H7 (cell line): ENCODE results near the gene P2RY2. TPM values are rescaled to one million over a fixed set of nuclear protein-coding genes. Genes with fewer than 3 reads are reported as not detected.
"Not testable (repeated sequence)": the region's sequence is repeated elsewhere in the genome, so short reads cannot be mapped to it uniquely, and the experiment has no call there.

ENCODE experiments used
- DNase-seq: peaks from one replicate; pipeline ENCODE4 v3.0.0; 2012
- H3K27me3 ChIP-seq: 2 replicates; pipeline ENCODE4 v1.6.0; 2011; ENCODE audit warnings: mild to moderate bottlenecking, low read length; ENCODE audit not compliant: control insufficient read depth, insufficient read depth
- H3K36me3 ChIP-seq: replicated peaks from 2 replicates; pipeline ENCODE4 v1.5.1; 2011; ENCODE audit warnings: low read length; ENCODE audit not compliant: control insufficient read depth, insufficient read depth
- H3K4me3 ChIP-seq: 2 replicates; pipeline ENCODE4 v1.5.1; 2011; ENCODE audit warnings: low read depth, mild to moderate bottlenecking, control low read depth, low read length, moderate library complexity; ENCODE audit not compliant: insufficient read depth
- total RNA-seq: library from RNA; depleted of rRNA; stranded (reverse); fragments of >200 nt; shearing (Covaris generic); gene quantifications from 2 replicates; pipeline ENCODE4 v1.2.3, GENCODE V29; 2014

The P2RY2 gene
- total RNA-seq, 1 experiment from 2014 or later = 0.35 TPM

GRCh38 chr11:73194034-73194507 is 24.0 kb upstream of the P2RY2 start:
- DNase-seq = no peak
- Histone ChIP-seq H3K36me3 (no peaks in the 10 kb centered on the region), H3K27me3 (no peaks in the 10 kb centered on the region), H3K4me3 (no peak overlapping the region)

- Histone ChIP-seq H3K27me3 (no peaks in the 10 kb centered on the region), H3K36me3 (no peaks in the 10 kb centered on the region), H3K4me3 (no peak overlapping the region)
- no peak for DNase-seq
These were observed 23.5 kb upstream of the P2RY2 start for GRCh38 chr11:73194593-73194992.

GRCh38 chr11:73195191-73196007 is 22.7 kb upstream of the P2RY2 start:
- no peak for DNase-seq
- Histone ChIP-seq H3K36me3 (no peaks in the 10 kb centered on the region), H3K27me3 (no peaks in the 10 kb centered on the region), H3K4me3 (no peak overlapping the region)

DNA sequence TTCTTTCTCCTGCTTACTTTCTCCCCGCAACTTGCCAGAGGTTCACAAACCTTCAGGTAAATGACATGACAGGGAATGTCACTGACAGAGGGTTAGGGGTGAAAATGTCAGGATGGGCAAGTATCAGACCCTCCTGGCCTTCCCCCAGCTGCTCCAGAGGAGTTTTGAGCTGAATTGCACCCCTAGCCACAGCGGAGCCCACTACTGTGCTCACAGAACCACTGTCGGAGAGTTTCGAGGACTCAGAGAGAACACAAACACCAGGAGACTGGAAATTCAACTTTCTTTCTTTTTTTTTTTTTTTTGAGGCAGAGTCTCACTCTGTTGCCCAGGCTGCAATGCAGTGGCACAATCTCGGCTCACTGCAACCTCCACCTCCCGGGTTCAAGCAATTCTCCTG is 21.5 kb upstream of the P2RY2 start:
- H3K27me3 ChIP-seq = no peaks in the 10 kb centered on the region
- H3K36me3 ChIP-seq = no peaks in the 10 kb centered on the region
- no peak for DNase-seq
- no peak overlapping the region for H3K4me3 ChIP-seq

DNA sequence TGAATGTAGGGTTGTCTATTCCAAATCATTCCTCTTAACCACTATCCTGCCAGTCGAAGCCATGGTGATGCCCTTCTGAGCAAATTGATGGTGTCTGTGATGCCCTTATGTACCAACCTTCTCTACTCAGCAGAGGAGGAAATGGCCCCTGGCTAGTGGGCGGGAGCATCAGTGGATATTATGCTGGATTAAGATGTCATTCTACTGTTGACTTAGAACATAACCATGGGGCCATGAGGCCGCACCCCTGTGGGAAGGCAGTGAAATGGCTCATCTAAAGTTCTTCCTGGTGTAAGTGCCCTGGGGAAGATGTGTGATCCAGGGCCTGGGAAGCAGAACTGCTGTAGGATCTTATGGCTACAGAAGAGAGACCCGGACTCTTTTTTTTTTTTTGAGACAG is 20.7 kb upstream of the P2RY2 start:
- DNase-seq = no peak
- no peaks in the 10 kb centered on the region for H3K27me3 ChIP-seq
- H3K36me3 ChIP-seq = no peaks in the 10 kb centered on the region
- H3K4me3 ChIP-seq = no peak overlapping the region

- not testable (repeated sequence) for H3K27me3 ChIP-seq, H3K4me3 ChIP-seq, DNase-seq, H3K36me3 ChIP-seq
These were observed 20.3 kb upstream of the P2RY2 start for GRCh38 chr11:73197787-73198186.

- no peak overlapping the region for H3K4me3 ChIP-seq
- DNase-seq = peak; percentile 58
- H3K27me3 ChIP-seq = no peaks in the 10 kb centered on the region
- no peaks in the 10 kb centered on the region for H3K36me3 ChIP-seq
These were observed 19.4 kb upstream of the P2RY2 start for GRCh38 chr11:73198677-73199076.

GRCh38 chr11:73199446-73199845 is 18.6 kb upstream of the P2RY2 start:
- no peak for DNase-seq
- H3K27me3 ChIP-seq = no peaks in the 10 kb centered on the region
- H3K4me3 ChIP-seq = no peak overlapping the region

DNA sequence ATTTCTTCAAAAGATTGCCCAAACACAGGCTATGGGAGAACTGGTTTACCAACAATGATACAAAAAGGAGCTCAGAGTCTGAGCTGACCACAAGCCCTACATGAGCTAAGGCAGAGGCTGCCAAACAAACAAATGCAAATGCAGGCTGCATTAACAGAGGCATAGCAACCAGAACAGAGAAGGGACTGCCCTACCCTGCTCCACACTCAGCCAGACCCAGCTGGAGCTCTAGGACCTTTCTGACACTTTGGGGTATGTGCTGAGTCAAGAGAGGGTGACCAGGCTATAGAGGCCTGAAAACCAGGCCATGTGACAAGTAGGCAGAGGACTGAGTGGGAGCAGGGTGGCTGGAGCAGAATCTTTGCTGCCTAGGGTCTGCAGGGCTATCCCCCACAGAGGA is 17.8 kb upstream of the P2RY2 start:
- DNase-seq = peak; percentile 72
- H3K4me3 ChIP-seq = no peak overlapping the region

More at GRCh38 chr11:73199446-73199845, 18.6 kb upstream of the P2RY2 start:
- no peaks in the 10 kb centered on the region for H3K36me3 ChIP-seq

DNA sequence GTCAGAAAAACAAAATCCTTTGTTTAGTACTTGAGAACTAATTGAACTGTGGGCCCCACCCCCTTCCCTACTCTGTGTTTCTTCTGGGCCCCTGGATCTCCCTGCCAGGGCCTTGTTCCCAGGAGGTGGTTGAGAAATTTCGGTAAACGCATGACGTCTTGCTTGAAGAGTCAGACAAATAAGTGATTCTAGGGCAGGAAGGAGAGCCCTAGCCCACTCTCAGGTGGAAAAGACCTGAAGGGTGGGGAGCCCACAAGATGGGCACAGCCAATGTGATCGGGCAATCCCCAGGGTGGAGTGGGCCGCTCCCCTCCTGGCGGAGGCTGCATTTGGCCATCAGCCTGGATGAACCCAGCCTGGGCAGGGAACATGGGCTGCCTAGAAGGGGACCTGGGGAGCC is 16.8 kb upstream of the P2RY2 start:
- Histone ChIP-seq H3K27me3 (no peaks in the 10 kb centered on the region), H3K4me3 (no peak overlapping the region), H3K36me3 (no peaks in the 10 kb centered on the region)
- no peak for DNase-seq

More for the DNA sequence above, 17.8 kb upstream of the P2RY2 start:
- no peaks in the 10 kb centered on the region for H3K36me3 ChIP-seq
- H3K27me3 ChIP-seq = no peaks in the 10 kb centered on the region

GRCh38 chr11:73201888-73202780 is 15.9 kb upstream of the P2RY2 start:
- DNase-seq = no peak
- Histone ChIP-seq H3K4me3 (no peak overlapping the region), H3K27me3 (no peaks in the 10 kb centered on the region), H3K36me3 (no peaks in the 10 kb centered on the region)

GRCh38 chr11:73203322-73203721 is 14.8 kb upstream of the P2RY2 start:
- DNase-seq = no peak
- Histone ChIP-seq H3K27me3 (no peaks in the 10 kb centered on the region), H3K4me3 (no peak overlapping the region), H3K36me3 (no peaks in the 10 kb centered on the region)

GRCh38 chr11:73203790-73204189 is 14.3 kb upstream of the P2RY2 start:
- Histone ChIP-seq H3K4me3 (no peak overlapping the region), H3K27me3 (no peaks in the 10 kb centered on the region), H3K36me3 (no peaks in the 10 kb centered on the region)
- DNase-seq = no peak

DNA sequence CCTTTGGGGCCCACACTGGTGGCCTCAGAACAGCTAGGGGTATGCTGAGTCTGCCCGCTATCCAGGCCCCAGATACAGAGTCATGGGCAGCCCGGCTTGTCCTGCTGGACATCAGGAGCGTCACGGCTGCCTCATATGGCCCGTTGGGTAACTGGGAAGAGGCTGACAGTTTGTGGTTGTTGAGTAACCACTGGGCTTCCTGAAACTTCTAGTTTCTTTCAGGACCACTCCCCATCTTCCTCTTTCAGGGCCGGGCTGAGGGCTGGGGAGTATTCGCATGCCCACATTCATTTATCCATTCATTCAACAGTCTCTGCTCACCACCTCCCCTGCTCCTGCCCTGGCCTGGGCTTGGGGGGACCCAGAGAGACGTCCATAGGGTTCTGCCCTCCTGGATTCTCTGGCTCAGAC is 13.4 kb upstream of the P2RY2 start:
- Histone ChIP-seq H3K4me3 (no peak overlapping the region), H3K36me3 (no peaks in the 10 kb centered on the region), H3K27me3 (no peaks in the 10 kb centered on the region)
- DNase-seq = no peak
